DOHH2 (cell line): ENCODE data around the gene STYXL2.

Source experiments
- EZH2phosphoT487 ChIP-seq: fragments of 200-600 bp; sonication (generic); IDR thresholded peaks from 2 replicates; pipeline ENCODE4 v1.6.1; 2017; ENCODE audit warnings: borderline replicate concordance, mild to moderate bottlenecking, antibody characterized with exemption, low read length, moderate library complexity, mixed read lengths
- TF ChIP-seq, protein P1 (sequence below): fragments of 200-600 bp; sonication (generic); IDR thresholded peaks from one replicate; pipeline ENCODE4 v1.5.1; 2014; ENCODE audit warnings: antibody characterized with exemption, mild to moderate bottlenecking, low read depth, low read length; ENCODE audit not compliant: poor library complexity, severe bottlenecking

DNA sequence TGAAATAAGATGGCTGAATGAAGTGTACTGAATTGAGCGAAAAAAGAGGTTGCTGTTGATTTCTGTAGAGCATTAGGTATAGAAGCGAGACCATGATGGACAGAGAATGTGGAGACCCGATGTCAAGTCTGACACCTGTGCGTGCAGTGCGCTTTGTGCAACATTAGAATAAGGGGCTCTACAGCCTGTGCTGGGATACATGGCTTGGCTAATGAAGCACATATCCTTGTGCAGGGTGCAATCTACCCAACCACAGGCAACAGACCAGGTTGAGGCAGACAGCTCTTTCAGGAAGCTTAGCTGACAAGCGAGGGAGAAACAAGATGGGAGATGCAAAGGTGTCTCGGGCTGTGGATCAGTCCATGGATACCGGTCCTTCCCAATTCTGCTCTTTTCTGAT, 22.6 kb upstream of the STYXL2 start:
- TF ChIP-seq, protein P1, sequence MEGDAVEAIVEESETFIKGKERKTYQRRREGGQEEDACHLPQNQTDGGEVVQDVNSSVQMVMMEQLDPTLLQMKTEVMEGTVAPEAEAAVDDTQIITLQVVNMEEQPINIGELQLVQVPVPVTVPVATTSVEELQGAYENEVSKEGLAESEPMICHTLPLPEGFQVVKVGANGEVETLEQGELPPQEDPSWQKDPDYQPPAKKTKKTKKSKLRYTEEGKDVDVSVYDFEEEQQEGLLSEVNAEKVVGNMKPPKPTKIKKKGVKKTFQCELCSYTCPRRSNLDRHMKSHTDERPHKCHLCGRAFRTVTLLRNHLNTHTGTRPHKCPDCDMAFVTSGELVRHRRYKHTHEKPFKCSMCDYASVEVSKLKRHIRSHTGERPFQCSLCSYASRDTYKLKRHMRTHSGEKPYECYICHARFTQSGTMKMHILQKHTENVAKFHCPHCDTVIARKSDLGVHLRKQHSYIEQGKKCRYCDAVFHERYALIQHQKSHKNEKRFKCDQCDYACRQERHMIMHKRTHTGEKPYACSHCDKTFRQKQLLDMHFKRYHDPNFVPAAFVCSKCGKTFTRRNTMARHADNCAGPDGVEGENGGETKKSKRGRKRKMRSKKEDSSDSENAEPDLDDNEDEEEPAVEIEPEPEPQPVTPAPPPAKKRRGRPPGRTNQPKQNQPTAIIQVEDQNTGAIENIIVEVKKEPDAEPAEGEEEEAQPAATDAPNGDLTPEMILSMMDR: no peak
- TF ChIP-seq EZH2phosphoT487: no peak
